Bone marrow (tissue), 2 donors: ENCODE results near the gene GAD2.

Experiments
- DNase-seq, 2 donors: peaks; one replicate each; lab custom pipeline; 2025; lab: John Stamatoyannopoulos, UW

The GAD2 gene

DNA sequence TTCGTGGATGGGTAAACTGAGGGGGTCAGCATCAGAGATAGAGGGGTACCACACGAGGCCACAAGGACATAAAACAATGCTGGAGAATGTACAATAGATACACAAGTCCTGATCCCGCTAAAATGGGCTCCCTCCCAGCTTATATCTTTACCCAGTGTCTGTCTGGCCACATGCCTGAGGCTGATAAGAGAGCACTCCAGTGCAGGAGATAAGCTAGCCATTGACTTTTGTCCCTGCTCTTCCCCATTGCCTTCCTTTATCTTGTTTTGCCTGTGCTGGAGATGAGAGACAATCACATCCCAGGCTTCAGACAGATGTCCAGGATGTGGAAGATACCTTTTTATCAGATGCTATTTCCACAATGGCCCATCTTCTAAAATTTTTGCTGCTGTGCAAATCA, 6.0 kb downstream of the GAD2 start:
- no peak for DNase-seq

DNA sequence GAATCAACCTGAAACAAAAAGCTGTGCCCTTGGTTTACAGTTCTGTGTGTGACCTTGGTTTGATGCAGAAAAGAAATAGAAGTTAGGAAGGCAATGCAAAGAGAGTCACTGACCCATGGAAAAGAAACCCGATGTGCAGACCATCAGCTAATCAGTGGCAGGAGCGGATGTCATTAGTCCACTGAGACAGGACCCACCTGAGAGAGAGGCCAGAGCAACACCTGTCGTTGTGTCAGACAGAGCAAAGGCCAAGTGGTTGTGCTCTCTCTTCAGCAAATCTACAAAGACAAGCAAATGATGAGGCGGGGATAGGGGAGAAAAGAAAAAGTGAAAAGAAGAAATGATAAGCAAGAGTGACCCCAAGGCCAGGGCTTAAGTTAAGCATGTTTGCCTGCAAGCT, 8.7 kb downstream of the GAD2 start:
- DNase-seq: no peak

DNA sequence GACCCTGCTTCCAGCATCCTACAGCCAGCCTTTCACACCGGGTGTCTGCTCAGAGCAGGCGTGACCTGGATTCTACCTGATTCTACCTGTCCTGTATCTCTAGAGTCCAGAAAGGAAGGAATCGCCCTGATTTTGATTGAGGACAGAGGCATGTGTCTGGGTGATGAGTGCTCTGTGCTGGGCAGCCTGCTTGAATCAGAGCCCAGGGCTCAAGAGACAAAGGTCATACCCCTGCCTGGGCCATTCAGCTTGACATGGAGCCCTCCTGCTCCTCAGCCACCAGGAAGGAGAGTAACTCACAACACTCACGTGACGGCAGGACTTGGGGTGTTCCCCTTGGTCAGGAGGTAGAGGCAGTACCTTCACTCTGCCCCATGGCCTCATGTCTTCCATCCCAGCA, 11.2 kb downstream of the GAD2 start:
- no peak for DNase-seq

DNA sequence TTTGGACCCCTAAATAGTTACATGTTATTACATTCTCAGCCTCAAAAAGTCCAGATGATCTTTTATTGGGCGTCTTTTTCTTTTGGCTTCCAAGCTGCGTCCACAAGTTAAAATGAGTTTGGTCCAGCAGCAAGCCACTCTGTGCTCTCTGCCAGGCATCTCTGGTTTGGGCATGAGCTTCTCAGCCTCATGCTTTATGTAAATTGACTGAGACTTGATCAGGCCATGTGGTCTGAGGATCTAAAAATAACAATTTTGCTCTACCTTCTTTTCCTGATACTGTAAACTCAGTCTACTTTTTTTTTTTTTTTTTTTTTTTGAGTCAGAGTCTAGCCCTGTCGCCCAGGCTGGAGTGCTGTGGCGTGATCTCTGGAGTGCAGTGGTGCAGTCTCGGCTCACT, 15.6 kb downstream of the GAD2 start:
- DNase-seq: no peak

DNA sequence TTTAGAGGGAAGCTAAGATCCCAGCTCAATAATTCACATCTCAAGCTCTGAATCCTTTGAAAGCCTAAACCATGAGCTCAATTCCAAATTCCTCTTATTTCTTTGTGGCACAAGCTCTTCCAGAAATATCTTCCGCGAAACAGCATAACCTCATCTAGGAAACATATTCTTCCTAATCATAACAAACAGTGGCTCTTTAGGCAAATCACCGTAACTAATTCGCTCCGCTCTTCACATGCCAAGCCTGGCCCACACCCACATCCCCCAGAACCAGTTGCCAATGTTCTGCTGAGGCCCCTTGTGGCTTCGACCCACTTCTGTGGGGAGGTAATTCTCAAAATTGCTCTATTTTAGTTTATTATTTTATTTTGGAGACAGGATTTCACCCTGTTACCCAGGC, 19.2 kb downstream of the GAD2 start:
- no peak for DNase-seq

DNA sequence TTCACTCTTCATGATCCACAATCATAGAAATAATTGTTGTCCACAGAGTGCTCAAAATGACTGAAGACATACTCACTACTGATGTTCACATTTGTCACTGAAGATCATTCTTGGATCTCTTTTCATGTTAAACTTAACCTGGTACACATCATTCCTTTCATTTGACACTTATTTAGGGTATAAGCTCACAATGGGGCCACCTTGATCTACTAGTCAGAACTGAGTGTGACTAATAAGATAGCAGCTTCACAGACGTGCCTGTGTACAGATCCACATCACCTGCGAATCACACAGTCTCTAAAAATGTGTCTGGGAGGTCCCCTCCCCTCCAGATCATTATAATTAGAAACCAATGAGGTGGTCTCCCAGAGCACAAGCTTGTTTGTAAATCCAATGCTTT, 21.8 kb downstream of the GAD2 start:
- DNase-seq: no peak

DNA sequence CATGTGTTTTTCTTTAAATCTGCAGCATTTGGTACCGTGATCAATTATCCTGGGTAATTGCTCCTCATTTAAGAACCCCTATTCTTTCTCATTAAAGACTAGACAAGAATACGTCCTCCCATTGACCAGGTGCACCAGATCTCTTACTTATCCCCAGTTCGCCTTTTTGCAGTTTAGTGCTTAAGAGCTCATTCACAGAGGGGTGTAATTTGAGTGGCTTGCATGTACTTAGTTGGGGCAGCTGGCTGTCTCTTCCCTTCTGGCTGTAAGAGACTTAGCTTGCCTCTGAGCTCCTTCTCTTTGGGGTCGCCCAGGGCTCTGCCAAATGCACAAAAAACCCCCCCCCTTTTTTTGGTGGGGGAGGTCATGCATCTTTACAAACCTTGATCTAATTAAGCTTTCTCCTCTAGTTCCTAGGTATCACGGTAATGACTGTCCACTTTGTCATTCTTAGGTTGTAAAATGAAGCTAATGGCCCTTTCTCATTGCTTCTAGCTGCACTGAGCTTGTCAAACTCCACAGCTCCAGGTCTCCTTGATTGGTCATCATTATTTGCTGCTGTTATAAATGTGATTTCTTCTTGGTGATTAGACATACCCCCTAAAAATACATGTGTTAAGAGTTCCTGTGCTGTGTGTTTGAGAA, 26.3 kb downstream of the GAD2 start:
- no peak for DNase-seq

DNA sequence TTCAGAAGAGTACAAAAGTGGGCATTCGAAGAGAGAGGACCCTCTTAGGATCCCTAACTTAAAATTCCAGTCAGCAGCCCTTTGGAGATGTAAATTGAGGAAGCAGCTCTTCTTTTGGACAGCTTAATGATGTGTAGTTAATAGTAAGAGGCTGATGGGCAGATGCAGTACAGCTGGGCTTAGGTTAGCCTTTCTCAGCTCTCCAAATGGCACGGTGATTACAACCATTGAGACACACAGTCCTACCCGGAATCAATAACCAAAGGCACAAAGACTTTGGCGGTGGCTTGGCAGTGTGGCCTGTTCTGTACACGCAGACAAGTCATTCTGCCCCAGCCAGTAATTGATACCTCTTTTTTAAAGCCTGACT, 26.8 kb downstream of the GAD2 start:
- no peak for DNase-seq

DNA sequence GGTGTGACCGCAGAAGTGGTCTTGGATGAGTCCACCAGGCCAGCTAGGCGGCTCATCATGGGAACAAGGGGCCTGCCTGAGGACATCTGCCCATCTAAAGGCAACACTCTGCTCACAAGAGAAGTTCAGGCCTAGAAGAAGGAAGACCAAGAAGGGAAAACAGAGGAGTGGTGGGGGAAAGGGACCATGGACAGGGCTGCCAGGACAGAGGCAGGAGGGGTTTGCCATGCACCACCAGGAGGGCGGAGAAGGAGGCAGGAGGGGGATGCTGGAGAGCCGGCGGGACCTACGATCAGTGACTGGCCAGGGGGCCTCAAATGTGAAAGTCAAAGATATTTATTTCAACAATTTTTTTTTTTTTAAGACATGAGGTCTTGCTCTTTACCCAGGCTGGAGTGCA, 33.1 kb downstream of the GAD2 start:
- no peak for DNase-seq

DNA sequence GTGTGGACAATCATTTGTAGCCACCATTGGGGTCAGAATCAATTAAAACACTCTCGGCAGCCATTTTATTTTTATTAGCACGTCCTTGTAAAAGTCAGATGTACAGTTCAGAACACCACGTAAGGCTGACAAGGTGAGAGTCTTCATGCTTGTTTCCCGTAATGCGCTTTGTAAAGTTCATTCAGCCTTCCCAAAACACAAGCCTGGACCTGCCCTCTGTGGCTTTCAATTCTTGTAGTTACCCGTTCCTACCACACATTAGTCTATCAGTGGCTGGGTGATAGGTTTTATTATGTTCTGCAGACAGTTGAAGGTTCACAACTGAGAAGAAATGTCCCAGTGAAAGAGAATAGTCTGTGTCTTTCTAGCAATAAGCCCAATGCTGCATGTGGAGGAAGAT, 35.4 kb downstream of the GAD2 start:
- DNase-seq: no peak

DNA sequence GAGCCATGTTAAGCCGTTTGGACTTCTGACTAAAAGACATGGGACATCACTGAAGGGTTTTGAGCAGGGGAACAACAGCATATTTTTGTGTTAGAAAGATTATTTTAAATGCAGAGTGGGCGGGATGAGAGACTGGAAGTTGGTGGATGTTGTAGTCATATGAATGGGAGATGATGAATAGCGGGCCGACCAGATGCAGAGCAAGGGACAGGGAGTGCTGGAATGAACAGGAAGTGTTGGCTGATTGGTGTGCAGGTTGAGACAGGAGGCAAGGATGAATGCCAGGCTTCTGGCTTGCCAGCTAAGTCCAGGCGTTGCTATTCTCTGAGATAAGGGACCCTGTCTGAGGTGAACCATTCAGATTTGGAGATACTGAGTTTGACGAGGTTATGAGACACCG, 38.0 kb downstream of the GAD2 start:
- no peak for DNase-seq

DNA sequence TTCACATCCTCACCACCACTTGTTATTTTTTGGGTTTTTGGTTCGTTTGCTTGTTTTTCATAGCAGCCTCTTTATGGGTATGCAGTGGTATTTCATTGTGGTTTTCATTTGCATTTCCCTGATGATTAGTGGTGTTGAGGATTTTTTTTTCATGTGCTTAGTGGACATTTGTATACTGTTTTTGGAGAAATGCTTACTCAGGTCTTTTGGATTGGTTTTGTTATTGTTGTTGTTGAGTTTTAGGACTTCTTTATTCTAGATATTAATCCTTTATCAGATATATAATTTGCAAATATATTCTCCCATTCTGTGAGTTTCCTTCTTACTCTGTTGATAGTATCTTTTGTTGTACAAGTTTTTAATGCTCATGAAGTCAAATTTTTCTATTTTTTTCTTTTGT, 42.8 kb downstream of the GAD2 start:
- DNase-seq: no peak

DNA sequence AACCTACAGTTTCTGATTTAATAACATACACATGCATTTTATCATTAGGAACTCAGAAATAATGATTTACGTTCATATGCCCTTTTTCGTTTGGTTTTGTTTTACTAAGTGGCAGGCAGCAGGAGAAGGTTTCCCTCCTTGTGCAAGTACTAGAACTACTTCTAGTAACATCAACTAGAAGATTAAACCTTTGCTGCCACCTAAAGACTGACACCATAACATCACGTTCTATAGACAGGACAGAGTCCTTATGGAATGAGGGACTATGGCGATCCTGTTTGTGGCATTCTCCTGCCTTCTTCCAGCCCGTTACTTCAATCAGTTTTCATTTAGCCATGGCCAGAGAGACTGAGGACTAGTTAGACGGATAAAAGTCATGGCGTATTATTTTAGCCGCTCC, 53.2 kb downstream of the GAD2 start:
- no peak for DNase-seq

DNA sequence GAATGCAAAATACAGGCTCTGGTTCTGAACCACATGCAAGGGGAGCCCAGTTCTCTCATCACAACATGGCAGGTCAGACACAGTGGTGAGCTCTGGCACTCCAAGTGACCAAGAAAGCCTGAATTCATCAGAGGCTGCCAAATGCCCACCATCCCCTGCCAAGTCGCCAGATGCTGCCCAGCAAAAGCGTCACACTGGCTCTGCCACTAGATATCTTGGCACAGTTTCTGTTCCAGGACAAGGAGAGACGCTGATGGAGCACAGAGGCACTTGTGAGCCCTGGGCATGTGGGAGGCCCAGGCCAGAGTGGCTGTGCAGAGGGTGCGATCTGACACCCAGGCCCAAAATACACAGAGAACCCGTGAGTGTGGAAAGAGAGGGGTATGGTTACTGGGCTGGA, 57.8 kb downstream of the GAD2 start:
- DNase-seq: no peak

DNA sequence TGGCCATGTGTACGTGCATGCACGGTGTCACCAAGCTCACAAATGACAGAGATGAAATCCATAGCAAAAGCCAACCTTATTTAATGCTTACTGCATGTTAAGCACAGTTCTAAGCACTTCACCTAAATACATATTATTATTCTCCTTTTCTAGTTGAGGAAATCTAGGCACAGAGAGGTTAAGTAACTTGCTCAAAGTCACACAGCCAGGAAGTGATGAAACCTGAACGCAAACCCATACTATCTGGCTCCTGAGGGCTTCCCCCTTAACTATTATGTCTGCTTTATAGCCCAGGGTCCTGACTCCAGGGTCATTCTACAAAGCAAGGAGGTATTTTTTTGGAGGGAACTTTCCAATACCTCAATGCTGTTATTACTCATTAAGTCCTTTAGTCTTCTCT, 61.7 kb downstream of the GAD2 start:
- DNase-seq: no peak

DNA sequence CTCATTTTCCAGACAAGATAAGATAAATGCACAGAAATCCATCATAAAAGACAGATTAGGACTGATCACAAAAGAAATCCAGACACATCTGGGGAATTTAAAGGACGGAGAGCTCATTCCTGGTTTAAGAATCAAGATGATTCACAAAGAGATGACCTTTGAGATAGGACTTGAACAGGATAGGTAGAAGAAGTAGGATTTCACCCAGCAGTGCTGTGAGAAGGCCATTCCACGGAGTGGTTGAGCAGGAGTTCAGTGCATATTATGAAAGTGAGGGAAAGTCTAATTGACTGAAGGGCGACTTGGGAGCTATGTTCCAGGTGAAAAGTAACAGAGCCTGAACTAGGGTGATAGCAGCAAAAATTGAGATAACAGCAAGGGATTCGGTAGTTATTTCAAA, 73.7 kb downstream of the GAD2 start:
- DNase-seq: no peak

DNA sequence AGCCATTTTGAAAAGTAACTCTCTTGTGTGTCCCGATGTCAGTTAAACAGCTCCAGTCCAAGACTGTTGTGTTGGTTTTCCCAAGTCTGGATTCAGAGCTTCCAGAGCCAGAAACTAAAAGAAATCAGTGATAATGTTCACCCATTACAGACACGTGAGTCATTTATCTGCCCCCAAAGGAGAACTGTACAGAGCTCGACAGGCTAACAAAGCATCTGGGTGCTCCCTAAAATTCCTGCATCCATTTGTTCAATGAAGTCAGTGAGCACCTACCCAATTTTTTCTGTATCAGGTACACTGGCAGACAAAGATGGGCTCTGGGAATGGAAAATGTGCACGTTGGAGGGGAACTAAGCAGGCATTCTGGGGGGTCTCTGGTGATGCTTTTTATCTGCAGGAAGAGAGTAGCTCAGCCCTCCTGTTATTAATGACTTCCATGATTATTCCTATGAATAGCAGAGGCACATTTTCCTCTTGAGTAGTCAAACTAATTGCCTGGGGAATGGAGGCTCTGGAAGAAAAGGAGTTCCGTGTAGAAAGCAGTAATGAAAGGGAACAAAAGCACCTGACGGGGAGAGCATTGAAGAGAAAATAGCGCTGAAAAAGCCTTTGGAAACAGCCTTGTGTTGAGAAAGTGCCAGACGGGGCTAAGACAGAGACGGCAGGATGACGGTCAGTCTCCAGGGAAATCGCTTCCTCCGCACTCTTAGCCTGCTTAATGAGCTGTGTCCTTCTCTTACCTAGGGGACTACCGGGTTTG, 75.3 kb downstream of the GAD2 start:
- DNase-seq: no peak

DNA sequence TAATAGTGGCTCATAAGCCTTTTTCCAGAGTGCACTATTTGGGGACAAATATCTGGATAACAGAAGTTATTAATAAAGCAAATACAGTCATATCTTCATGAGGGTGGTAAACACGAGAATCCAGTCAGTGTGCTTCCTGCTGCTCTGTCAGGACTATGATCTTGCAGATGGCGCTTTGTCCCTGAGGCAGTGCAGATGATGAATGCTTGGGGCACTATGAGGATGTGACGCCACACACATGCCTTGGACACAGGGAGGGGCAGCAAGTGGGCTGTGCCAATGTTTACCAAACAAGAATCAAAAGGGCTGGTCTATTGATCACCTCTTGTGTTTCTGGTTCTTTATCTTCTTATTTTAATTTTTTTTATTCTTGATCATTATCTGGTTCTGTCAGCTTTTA, 79.8 kb downstream of the GAD2 start:
- DNase-seq: no peak

DNA sequence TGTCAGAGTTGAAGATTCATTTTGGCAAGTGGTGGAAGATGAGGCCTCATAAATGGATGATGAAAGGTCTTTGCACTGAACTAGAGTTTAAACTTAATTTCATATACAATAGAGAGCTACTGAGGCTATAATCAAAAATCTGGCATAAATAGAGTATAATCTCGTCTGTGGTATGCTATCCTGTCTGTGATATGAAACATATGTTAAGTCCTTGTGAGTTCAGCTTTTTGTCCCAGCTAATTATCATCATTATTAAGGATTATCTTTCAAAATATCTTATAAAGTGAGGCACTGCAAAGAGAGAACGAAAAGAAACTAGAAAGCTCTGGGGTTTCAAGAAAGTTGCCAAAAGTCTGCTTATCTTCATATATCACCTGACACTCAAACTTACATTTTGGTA, 83.4 kb downstream of the GAD2 start:
- no peak for DNase-seq

DNA sequence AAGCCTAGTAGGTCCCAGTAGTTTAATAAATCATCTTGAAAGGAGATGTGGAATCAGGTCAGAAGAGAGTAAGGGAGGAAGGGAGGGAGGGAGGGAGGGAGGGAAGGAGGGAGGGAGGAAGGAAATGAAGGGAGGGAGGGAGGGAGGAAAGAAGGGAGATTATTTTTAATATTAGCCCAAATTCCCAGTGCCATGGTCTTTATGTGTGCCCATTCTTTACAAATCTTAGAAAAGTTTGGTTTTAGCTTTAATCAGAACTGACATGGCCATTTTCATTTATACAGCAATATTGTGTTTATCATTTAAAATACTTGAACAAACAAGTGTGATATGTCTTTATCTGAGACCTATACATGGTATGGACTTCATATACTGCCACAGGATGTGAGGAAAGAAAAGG, 86.8 kb downstream of the GAD2 start:
- no peak for DNase-seq

DNA sequence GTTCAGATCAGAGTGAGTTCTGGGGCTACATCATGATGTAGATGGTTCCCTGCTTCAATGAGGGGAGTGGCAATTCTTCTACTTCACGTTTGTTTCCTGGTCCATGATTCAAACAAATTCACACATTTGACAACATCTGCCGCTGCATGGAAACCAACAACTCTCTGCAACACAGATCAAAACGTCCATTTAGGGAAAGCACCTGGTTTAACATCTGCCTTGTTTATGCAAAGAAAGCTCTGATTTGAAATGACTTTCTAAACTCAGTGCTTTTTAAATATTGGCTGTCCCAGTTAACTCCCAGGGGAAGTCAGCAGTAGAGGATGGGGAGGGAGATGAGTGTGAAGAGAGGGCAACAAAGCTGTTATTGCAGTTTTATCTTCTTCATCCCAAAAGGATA, 93.8 kb downstream of the GAD2 start:
- no peak for DNase-seq

DNA sequence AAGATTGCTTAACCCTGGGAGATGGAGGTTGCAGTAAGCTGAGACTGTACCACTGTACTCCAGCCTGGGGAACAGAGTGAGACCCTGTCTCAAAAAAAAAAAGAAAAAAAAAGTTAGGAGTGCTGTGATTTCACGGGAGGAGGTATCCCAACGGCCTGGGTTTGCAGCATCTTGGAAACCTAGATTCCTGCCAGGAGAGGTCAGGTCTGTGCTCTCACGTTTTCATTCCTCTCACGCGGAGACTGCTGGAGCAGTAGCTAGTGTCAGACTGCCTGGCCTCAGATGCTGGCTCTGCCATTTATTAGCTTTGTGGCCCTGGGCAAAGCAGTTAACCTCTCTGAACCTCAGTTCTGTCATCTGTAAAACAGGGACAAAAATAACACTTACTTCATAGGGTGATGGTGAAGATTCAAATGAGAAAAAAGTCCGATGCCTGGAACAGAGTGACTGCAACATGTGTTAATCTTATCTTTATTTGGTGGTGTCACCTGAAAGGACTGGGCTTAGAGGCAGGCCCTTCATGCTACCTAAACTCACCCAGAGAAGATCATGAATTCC, 94.9 kb downstream of the GAD2 start:
- no peak for DNase-seq

DNA sequence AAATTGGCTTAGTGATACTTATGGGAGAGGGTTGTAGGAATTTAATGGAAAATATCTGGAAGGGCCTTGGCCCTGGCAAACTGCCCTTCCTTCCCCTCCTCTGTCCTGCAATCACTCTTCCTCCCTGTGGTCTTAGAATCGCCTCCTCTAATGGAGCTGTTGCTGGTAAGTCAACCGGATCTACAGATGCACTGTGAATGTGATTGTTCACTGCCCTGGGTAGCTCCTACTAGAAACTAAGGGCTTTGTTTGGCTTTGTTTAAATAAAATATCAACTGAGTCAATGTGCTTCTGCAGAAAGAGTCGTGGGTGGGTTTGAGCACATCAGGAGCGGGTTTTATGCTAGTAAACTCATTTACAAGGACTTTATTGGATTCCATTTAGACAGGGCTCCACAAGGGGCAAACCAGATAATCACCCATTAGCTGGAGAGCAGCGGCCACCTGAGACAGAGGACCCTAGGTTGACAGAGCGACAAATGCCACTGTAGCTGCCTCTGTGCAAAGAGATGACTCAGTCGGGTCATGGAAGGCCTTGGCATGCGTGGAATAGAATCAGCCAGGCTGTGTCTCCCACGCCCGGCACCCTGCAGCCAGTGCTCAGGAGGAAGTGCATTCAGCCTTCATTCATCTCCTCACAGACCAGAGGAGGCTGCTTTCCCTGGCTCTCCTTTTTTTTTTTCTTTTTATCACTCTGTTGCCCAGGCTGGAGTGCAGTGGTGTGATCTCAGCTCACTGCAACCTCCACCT, 97.9 kb downstream of the GAD2 start:
- no peak for DNase-seq
